Mesenchymal stem cell (in vitro differentiated cells and primary cell): ENCODE data around the gene EVI5.

ENCODE experiments used
- DNase-seq: peaks from one replicate; pipeline ENCODE4 v3.0.0-alpha.2; 2013
- H2AFZ ChIP-seq: one replicate; pipeline ENCODE4 v1.6.1; 2013; ENCODE audit warnings: low read depth, mild to moderate bottlenecking, control low read depth, inconsistent platforms, low read length, moderate library complexity
- H2AK5ac ChIP-seq: 2 replicates; pipeline ENCODE4 v1.6.1; 2013; ENCODE audit warnings: low read length, moderate library complexity, mild to moderate bottlenecking, inconsistent platforms; ENCODE audit not compliant: severe bottlenecking
- H2BK120ac ChIP-seq: one replicate; pipeline ENCODE4 v1.6.1; 2013; ENCODE audit warnings: low read depth, mild to moderate bottlenecking, inconsistent platforms, low read length, moderate library complexity
- H2BK12ac ChIP-seq, 2 experiments: one replicate each; pipeline ENCODE4 v1.6.1; 2013; ENCODE audit warnings: inconsistent platforms in 2 of 2, low read length in 2 of 2, mild to moderate bottlenecking in 2 of 2, moderate library complexity in 2 of 2, control low read depth in 1 of 2
- H2BK15ac ChIP-seq: one replicate; pipeline ENCODE4 v1.6.1; 2013; ENCODE audit warnings: mild to moderate bottlenecking, low read depth, inconsistent platforms; ENCODE audit not compliant: poor library complexity, severe bottlenecking
- H2BK5ac ChIP-seq: 2 replicates; pipeline ENCODE4 v1.6.1; 2013; ENCODE audit warnings: low read depth, mild to moderate bottlenecking, low read length, control low read depth, inconsistent platforms; ENCODE audit not compliant: poor library complexity, severe bottlenecking
- H3K14ac ChIP-seq, 2 experiments: one replicate each; pipeline ENCODE4 v1.6.1; 2013; ENCODE audit warnings: inconsistent platforms in 2 of 2, low read length in 2 of 2, control low read depth in 1 of 2, mild to moderate bottlenecking in 1 of 2, moderate library complexity in 1 of 2
- H3K18ac ChIP-seq, 2 experiments: one replicate each; pipeline ENCODE4 v1.6.1; 2013; ENCODE audit warnings: inconsistent platforms in 2 of 2, low read length in 2 of 2, control low read depth in 1 of 2, low read depth in 1 of 2, mild to moderate bottlenecking in 1 of 2
- H3K23ac ChIP-seq, 2 experiments: one replicate each; pipeline ENCODE4 v1.6.1; 2013; ENCODE audit warnings: inconsistent platforms in 2 of 2, low read length in 2 of 2, mild to moderate bottlenecking in 2 of 2, moderate library complexity in 2 of 2, control low read depth in 1 of 2
- H3K27ac ChIP-seq: 2 replicates; pipeline ENCODE4 v1.5.1; 2013; ENCODE audit warnings: mild to moderate bottlenecking, moderate library complexity, low read length, control low read depth, inconsistent platforms; ENCODE audit not compliant: poor library complexity, severe bottlenecking
- H3K27me3 ChIP-seq, 2 experiments: 2 replicates each; pipeline versions ENCODE4 v1.6.1 to v1.7.0; 2013; ENCODE audit warnings: low read length in 2 of 2, mild to moderate bottlenecking in 2 of 2, moderate library complexity in 2 of 2, control low read depth in 1 of 2, inconsistent platforms in 1 of 2; ENCODE audit not compliant: control insufficient read depth in 1 of 2, insufficient read depth in 1 of 2
- H3K36me3 ChIP-seq, 2 experiments: 2 replicates each; pipeline versions ENCODE4 v1.6.1 to v1.7.0; 2013; ENCODE audit warnings: low read length in 2 of 2, control low read depth in 1 of 2, inconsistent platforms in 1 of 2, low read depth in 1 of 2, mild to moderate bottlenecking in 1 of 2; ENCODE audit not compliant: insufficient read depth in 2 of 2, control insufficient read depth in 1 of 2
- H3K4ac ChIP-seq, 2 experiments: one replicate each; pipeline ENCODE4 v1.6.1; 2013; ENCODE audit warnings: inconsistent platforms in 2 of 2, low read length in 2 of 2, mild to moderate bottlenecking in 2 of 2, moderate library complexity in 2 of 2, control low read depth in 1 of 2, low read depth in 1 of 2
- H3K4me1 ChIP-seq: 2 replicates; pipeline ENCODE4 v1.6.1; 2013; ENCODE audit warnings: low read depth, low read length, control low read depth; ENCODE audit not compliant: control insufficient read depth, insufficient read depth
- H3K4me2 ChIP-seq: 2 replicates; pipeline ENCODE4 v1.6.1; 2013; ENCODE audit warnings: low read length, mild to moderate bottlenecking, inconsistent platforms; ENCODE audit not compliant: poor library complexity, severe bottlenecking
- H3K4me3 ChIP-seq, 2 experiments: 2 replicates each; pipeline versions ENCODE4 v1.5.1 to v1.7.0; 2013; ENCODE audit warnings: low read length in 2 of 2, mild to moderate bottlenecking in 2 of 2, control low read depth in 1 of 2, low read depth in 1 of 2; ENCODE audit not compliant: insufficient read depth in 1 of 2
- H3K79me1 ChIP-seq: replicated peaks from 2 replicates; pipeline ENCODE4 v1.6.1; 2013; ENCODE audit warnings: mild to moderate bottlenecking, control low read depth, low read length, inconsistent platforms; ENCODE audit not compliant: poor library complexity, severe bottlenecking
- H3K9ac ChIP-seq: 2 replicates; pipeline ENCODE4 v1.7.0; 2013; ENCODE audit warnings: mild to moderate bottlenecking, low read length, moderate library complexity
- H3K9me3 ChIP-seq: 2 replicates; pipeline ENCODE4 v1.7.0; 2013; ENCODE audit warnings: mild to moderate bottlenecking, low read length; ENCODE audit not compliant: control insufficient read depth
- H4K8ac ChIP-seq: one replicate; pipeline ENCODE4 v1.6.1; 2013; ENCODE audit warnings: inconsistent platforms, mild to moderate bottlenecking, low read length, moderate library complexity
- H4K91ac ChIP-seq: one replicate; pipeline ENCODE4 v1.6.1; 2013; ENCODE audit warnings: mild to moderate bottlenecking, low read length, inconsistent platforms
- WGBS: methylation state at CpG from one replicate; pipeline ENCODE4 v1.1.7; 2013; ENCODE audit warnings: mixed read lengths; 5-methylcytosine and 5-hydroxymethylcytosine counted together

Gene EVI5

DNA sequence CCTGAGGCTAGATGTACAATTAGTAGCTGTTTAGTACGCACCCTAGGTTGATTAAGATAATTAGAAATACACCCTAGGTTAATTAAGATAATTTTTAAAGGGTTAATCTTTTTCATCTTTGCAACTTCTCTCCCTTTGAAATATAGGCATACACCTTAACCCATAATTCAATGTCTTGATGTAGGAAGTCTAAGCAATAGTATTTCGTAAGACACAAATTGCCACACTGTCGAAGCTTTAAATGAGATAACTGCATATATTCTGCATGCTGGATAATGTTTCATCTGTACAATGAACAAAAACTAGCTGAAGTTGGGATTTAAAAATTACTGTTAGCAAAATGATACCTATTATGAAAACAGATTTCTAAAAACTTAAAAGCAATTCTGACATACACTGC, 122.9 kb downstream of the EVI5 start:
- WGBS: 100% methylated on average over 1 of the region's 3 CpGs
- no peak overlapping the region for H3K27ac ChIP-seq
- H3K4ac ChIP-seq: no peak overlapping the region
- no peak overlapping the region for H2BK12ac ChIP-seq
- peaks cover 12 to 43% of the 10 kb centered on the region in 2 experiments for H3K36me3 ChIP-seq
- no peak overlapping the region for H2BK5ac ChIP-seq
- H2AK5ac ChIP-seq: no peak overlapping the region
- no peaks in the 10 kb centered on the region for H3K4me1 ChIP-seq
- H3K9ac ChIP-seq: no peak overlapping the region
- no peak overlapping the region for H4K8ac ChIP-seq
- H3K4me2 ChIP-seq: no peak overlapping the region
- no peak overlapping the region for H2BK15ac ChIP-seq
- no peak overlapping the region for H2AFZ ChIP-seq
- no peak for DNase-seq
- no peak overlapping the region for H3K4me3 ChIP-seq
- no peak overlapping the region for H4K91ac ChIP-seq
- no peak overlapping the region for H3K18ac ChIP-seq
- H2BK120ac ChIP-seq: no peak overlapping the region
- peaks cover 7% of the 10 kb centered on the region for H3K79me1 ChIP-seq
- H3K27me3 ChIP-seq: no peaks in the 10 kb centered on the region
- H3K9me3 ChIP-seq: peaks cover 22% of the 10 kb centered on the region
- no peak overlapping the region for H3K14ac ChIP-seq
- no peak overlapping the region for H3K23ac ChIP-seq

DNA sequence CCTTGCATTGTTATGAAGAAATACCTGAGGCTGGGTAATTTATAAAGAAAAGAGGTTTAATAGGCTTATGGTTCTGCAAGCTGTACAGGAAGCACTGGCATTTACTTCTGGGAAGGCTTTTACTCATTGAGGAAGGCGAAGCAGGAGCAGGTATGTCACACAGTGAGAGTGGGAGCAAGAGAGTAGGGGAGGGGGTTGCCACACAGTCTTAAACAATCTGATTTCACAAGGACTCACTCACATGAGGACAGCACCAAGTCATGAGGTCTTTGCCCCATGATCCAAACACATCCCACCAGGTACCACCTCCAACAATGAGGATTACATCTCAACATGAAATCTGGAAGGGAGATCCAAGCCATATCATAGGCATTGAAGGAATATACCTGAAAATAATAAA, 127.2 kb downstream of the EVI5 start:
- H3K23ac ChIP-seq: no peak overlapping the region
- no peak overlapping the region for H3K4ac ChIP-seq
- peaks cover 16% of the 10 kb centered on the region for H3K79me1 ChIP-seq
- H3K4me1 ChIP-seq: no peaks in the 10 kb centered on the region
- peaks cover 19 to 60% of the 10 kb centered on the region in 2 experiments for H3K36me3 ChIP-seq
- H2BK12ac ChIP-seq: no peak overlapping the region
- no peak overlapping the region for H2BK120ac ChIP-seq
- 100% methylated on average over 1 of the region's 1 CpG for WGBS
- H3K4me3 ChIP-seq: no peak overlapping the region
- no peak overlapping the region for H3K9ac ChIP-seq
- no peak overlapping the region for H2BK5ac ChIP-seq
- H2AK5ac ChIP-seq: no peak overlapping the region
- no peak overlapping the region for H3K27ac ChIP-seq
- no peak overlapping the region for H3K4me2 ChIP-seq
- peaks cover 66% of the 10 kb centered on the region for H3K9me3 ChIP-seq
- DNase-seq: no peak
- H2BK15ac ChIP-seq: no peak overlapping the region
- no peak overlapping the region for H3K18ac ChIP-seq
- H3K14ac ChIP-seq: no peak overlapping the region
- H3K27me3 ChIP-seq: no peaks in the 10 kb centered on the region
- no peak overlapping the region for H2AFZ ChIP-seq
- no peak overlapping the region for H4K8ac ChIP-seq
- H4K91ac ChIP-seq: no peak overlapping the region

DNA sequence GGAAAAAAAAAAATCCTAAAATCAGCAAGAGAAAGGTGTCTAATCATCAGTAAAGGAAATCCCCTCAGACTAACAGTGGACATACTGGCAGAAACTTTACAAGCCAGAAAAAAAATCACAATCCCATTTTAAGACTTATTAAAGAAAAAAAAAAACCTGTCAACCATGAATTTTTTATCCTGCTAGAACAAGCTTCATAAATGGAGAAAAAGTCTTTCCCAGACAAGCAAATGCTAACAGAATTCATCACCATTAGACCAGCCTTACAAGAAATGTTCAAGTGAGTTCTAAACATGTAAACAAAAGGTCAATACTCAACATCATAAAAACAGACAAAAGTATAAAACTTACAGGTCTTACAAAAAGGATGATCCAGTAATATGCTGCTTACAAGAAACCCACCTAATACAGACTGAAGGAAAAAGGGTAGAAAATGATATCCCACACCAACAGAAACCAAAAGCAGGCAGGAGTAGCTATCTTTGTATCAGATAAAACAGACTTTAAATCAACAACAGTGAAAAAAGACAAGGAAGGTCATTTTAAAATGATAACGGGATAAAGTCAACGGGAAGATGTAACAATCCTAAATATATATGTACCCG, 129.6 kb downstream of the EVI5 start:
- Histone ChIP-seq H2BK15ac (no peak overlapping the region), H2BK5ac (no peak overlapping the region), H3K27ac (no peak overlapping the region), H2AFZ (no peak overlapping the region), H3K79me1 (peaks cover 16% of the 10 kb centered on the region), H3K36me3 (peaks cover 19 to 53% of the 10 kb centered on the region in 2 experiments), H3K4me3 (no peak overlapping the region), H3K4ac (no peak overlapping the region), H3K18ac (no peak overlapping the region), H3K23ac (no peak overlapping the region), H3K27me3 (no peaks in the 10 kb centered on the region), H2BK120ac (no peak overlapping the region), H4K8ac (no peak overlapping the region), H3K9me3 (peaks cover 71% of the 10 kb centered on the region), H2BK12ac (no peak overlapping the region), H2AK5ac (no peak overlapping the region), H4K91ac (no peak overlapping the region), H3K14ac (no peak overlapping the region), H3K4me2 (no peak overlapping the region), H3K4me1 (no peaks in the 10 kb centered on the region), H3K9ac (no peak overlapping the region)
- peak; percentile 7 for DNase-seq
- WGBS: 96% methylated on average over 3 of the region's 3 CpGs

DNA sequence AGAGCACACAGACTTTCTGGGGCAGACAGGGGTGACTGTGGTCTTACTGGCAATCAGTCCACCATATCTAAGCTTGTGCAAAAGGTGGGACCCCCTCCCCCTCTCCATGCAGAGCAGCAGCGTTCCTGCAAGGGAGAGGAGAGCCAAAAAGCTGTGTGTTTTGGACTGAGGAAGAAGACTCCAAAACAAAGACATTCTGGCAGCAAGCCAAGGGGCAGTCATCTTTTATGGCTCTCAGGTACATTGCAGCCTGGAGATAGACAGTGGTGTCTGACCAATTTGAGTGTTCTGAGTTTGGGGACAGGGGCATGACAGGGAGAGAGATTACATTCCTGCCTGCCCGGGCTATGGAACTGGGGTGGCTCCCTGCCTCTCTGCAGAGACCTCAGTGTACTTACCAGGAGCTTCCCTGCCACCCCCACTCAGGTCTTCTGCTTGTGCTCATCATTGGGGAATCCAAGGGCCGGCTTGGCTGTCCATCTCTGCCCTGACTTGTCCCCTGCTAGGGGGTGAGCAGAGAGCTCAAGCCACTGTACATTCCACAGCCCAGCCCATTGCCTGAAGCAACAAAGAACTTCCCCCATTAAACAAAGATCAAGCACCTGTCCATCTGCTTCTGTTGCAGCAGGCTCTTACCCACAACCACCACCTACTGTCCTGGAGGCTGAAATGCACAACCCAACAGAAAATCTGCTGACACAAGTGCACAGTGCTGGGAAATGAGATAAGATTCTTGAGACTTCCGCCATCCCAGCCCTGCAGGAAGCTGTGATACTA, 131.1 kb downstream of the EVI5 start:
- Histone ChIP-seq H2AK5ac (no peak overlapping the region), H2BK5ac (no peak overlapping the region), H3K9me3 (peaks cover 59% of the 10 kb centered on the region), H3K4ac (no peak overlapping the region), H3K79me1 (peaks cover 16% of the 10 kb centered on the region), H3K18ac (no peak overlapping the region), H4K8ac (no peak overlapping the region), H3K36me3 (peaks cover 19 to 49% of the 10 kb centered on the region in 2 experiments), H3K9ac (no peak overlapping the region), H3K14ac (no peak overlapping the region), H2AFZ (no peak overlapping the region), H3K4me3 (peak overlapping the region in 1 of 2 experiments; percentile 38), H4K91ac (no peak overlapping the region), H3K4me2 (no peak overlapping the region), H3K27ac (no peak overlapping the region), H2BK15ac (no peak overlapping the region), H2BK12ac (no peak overlapping the region), H2BK120ac (no peak overlapping the region), H3K27me3 (no peaks in the 10 kb centered on the region), H3K4me1 (no peaks in the 10 kb centered on the region), H3K23ac (no peak overlapping the region)
- DNase-seq: no peak
- 96% methylated on average over 4 of the region's 4 CpGs for WGBS
